Measurements from ENCODE around the gene CMPK1.

DNA sequence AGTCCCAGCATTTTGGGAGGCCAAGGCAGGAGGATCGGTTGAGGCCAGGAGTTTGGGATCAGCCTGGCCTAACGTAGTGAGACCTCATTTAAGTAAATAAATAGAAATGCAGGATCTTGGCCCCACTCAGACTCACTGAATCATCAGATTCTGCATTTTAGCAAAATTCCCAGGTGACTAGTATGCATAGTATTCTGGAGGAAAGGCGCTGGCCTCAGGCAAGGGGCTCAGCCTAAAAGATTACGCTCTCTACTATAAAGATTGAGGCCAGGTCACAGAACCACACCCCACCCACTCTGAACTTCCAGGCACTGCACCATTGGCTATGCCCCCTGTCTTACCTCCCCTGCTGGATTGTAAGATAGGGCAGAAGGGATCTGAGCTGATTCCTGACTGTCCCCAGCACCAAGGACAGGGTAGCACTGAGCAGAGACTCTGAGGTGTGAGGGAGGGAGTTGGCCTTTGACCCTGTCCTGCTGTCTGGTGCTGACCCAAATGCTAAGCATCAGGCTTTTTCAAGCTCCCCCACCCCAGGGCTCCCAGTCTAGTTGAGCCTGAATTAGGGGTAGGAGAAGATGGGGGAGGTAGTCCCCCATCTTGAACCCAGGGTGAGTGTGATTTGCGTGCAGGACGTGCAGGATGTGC, 85.2 kb downstream of the CMPK1 start:
- TF ChIP-seq, protein P1, sequence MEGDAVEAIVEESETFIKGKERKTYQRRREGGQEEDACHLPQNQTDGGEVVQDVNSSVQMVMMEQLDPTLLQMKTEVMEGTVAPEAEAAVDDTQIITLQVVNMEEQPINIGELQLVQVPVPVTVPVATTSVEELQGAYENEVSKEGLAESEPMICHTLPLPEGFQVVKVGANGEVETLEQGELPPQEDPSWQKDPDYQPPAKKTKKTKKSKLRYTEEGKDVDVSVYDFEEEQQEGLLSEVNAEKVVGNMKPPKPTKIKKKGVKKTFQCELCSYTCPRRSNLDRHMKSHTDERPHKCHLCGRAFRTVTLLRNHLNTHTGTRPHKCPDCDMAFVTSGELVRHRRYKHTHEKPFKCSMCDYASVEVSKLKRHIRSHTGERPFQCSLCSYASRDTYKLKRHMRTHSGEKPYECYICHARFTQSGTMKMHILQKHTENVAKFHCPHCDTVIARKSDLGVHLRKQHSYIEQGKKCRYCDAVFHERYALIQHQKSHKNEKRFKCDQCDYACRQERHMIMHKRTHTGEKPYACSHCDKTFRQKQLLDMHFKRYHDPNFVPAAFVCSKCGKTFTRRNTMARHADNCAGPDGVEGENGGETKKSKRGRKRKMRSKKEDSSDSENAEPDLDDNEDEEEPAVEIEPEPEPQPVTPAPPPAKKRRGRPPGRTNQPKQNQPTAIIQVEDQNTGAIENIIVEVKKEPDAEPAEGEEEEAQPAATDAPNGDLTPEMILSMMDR (optimal IDR thresholded peaks at IDR 0.05 in 1 of 3, IDR thresholded peaks at IDR 0.05 in 1 of 3, conservative IDR thresholded peaks at IDR 0.05 in 1 of 3; ENCODE audit: extremely low read depth in 1 of 3, insufficient read depth in 2 of 3, low read length in 3 of 3), result no peak
- TF ChIP-seq EZH2 (IDR thresholded peaks at IDR 0.05; ENCODE audit: low read length), result no peak
